HCT116 (cell line): Measurements from ENCODE around the gene TRPV4. TPM values are rescaled to one million over a fixed set of nuclear protein-coding genes. Genes with fewer than 3 reads are reported as not detected.

ENCODE experiments used
- ATAC-seq: fragments of 200-7000 bp; cut with Tn5 transposase; 2 replicates; pipeline ENCODE4 v1.9.1; 2020; ENCODE audit warnings: mild to moderate bottlenecking, moderate library complexity
- BruUV-seq: library from RNA; stranded (reverse); fragments of 400-500 nt; replicated peaks from 2 replicates; lab custom pipeline; 2021; lab: Mats Ljungman, UMichigan
- CTCF ChIA-PET: fragments of 300-600 bp; sonication (Branson Sonifier 250); formaldehyde crosslinking; loops from one replicate; lab custom pipeline; 2021; ENCODE audit warnings: antibody characterized with exemption; lab: Charles Lee
- POLR2A ChIA-PET: fragments of 300-600, 350-600 bp; sonication (Branson Sonifier 250); formaldehyde crosslinking; loops from one replicate; lab custom pipeline; 2021; ENCODE audit warnings: antibody characterized with exemption; lab: Charles Lee
- RAD21 ChIA-PET, 2 experiments: fragments of 300-600 bp; sonication (Branson Sonifier 250); formaldehyde crosslinking; loops; one replicate each; lab custom pipeline; 2023; ENCODE audit warnings: low total read pairs in 2 of 2; ENCODE audit not compliant: uncharacterized antibody in 2 of 2, unreplicated experiment in 2 of 2, low non-redundant PET in 1 of 2; lab: Charles Lee
- DNase-seq: peaks from one replicate; pipeline ENCODE4 v3.0.0-alpha.2; 2010; ENCODE audit warnings: low read depth, low spot score
- H2AFZ ChIP-seq: fragments of 200-600 bp; shearing (Covaris generic), sonication (generic); 2 replicates; pipeline ENCODE4 v1.6.1; 2017; ENCODE audit warnings: low read depth, mixed run types, mixed read lengths, antibody characterized with exemption, low read length; ENCODE audit not compliant: poor library complexity, severe bottlenecking
- H3K27ac ChIP-seq: 2 replicates; pipeline ENCODE4 v1.5.1; 2012; ENCODE audit warnings: low read depth, low read length
- H3K27me3 ChIP-seq: fragments of 200-600 bp; sonication (generic); 2 replicates; pipeline ENCODE4 v1.6.1; 2016; ENCODE audit warnings: mixed run types, low read length, mixed read lengths; ENCODE audit not compliant: insufficient read depth
- H3K36me3 ChIP-seq, 2 experiments: fragments of 200-500 bp in 1 of 2; fragments of 200-600 bp in 1 of 2; sonication (Bioruptor generic) in 1 of 2; sonication (generic) in 1 of 2; 2 replicates each; pipeline versions ENCODE4 v1.5.1 to v1.6.1; 2014 to 2016; ENCODE audit warnings: low read length in 2 of 2, inconsistent platforms in 1 of 2, mixed read lengths in 1 of 2, mixed run types in 1 of 2; ENCODE audit not compliant: insufficient read depth in 2 of 2, control insufficient read depth in 1 of 2
- H3K4me1 ChIP-seq, 2 experiments: fragments of 200-600 bp in 1 of 2; sonication (generic) in 1 of 2; 2 replicates each; pipeline versions ENCODE4 v1.5.1 to v1.6.1; 2012 to 2017; ENCODE audit warnings: low read length in 2 of 2, inconsistent platforms in 1 of 2, mild to moderate bottlenecking in 1 of 2, mixed read lengths in 1 of 2, mixed run types in 1 of 2, moderate library complexity in 1 of 2; ENCODE audit not compliant: insufficient read depth in 2 of 2, control insufficient read depth in 1 of 2
- H3K4me2 ChIP-seq: fragments of 200-600 bp; sonication (generic); 2 replicates; pipeline ENCODE4 v1.6.1; 2017; ENCODE audit warnings: mixed run types, low read length, mixed read lengths
- H3K4me3 ChIP-seq, 2 experiments: fragments of 200-600 bp in 1 of 2; sonication (generic) in 1 of 2; replicated peaks in 1 of 2; 2 replicates each; pipeline ENCODE4 v1.5.1; 2011 to 2016; ENCODE audit warnings: low read length in 2 of 2, control low read depth in 1 of 2, low read depth in 1 of 2, mild to moderate bottlenecking in 1 of 2, mixed read lengths in 1 of 2, mixed run types in 1 of 2
- H3K79me2 ChIP-seq: fragments of 200-600 bp; sonication (generic); 2 replicates; pipeline ENCODE4 v1.6.1; 2017; ENCODE audit warnings: mild to moderate bottlenecking, mixed run types, low read length, moderate library complexity, mixed read lengths; ENCODE audit not compliant: insufficient read depth
- H3K9ac ChIP-seq: fragments of 200-600 bp; sonication (generic); 2 replicates; pipeline ENCODE4 v1.6.1; 2016; ENCODE audit warnings: low read length, mixed read lengths
- H3K9me2 ChIP-seq: fragments of 200-600 bp; sonication (generic), shearing (Covaris generic); 2 replicates; pipeline ENCODE4 v1.6.1; 2017; ENCODE audit warnings: mixed run types, mild to moderate bottlenecking, moderate library complexity; ENCODE audit not compliant: insufficient read depth
- H3K9me3 ChIP-seq, 2 experiments: fragments of 200-500 bp in 1 of 2; fragments of 200-600 bp in 1 of 2; sonication (Bioruptor generic) in 1 of 2; sonication (generic) in 1 of 2; 2 replicates each; pipeline ENCODE4 v1.6.1; 2014 to 2017; ENCODE audit warnings: low read length in 2 of 2, mixed read lengths in 2 of 2, inconsistent platforms in 1 of 2, low read depth in 1 of 2, mild to moderate bottlenecking in 1 of 2, mixed run types in 1 of 2, moderate library complexity in 1 of 2; ENCODE audit not compliant: control insufficient read depth in 1 of 2, insufficient read depth in 1 of 2
- H4K20me1 ChIP-seq: fragments of 200-600 bp; sonication (generic), shearing (Covaris generic); 2 replicates; pipeline ENCODE4 v1.6.1; 2017; ENCODE audit warnings: mixed run types, mild to moderate bottlenecking, moderate library complexity; ENCODE audit not compliant: insufficient read depth
- CEBPB ChIP-seq: IDR thresholded peaks from 2 replicates; pipeline ENCODE4 v1.6.1; 2012; ENCODE audit warnings: low read depth
- EGR1 ChIP-seq: IDR thresholded peaks from 2 replicates; pipeline ENCODE4 v1.6.1; 2012; ENCODE audit warnings: low read depth
- EZH2 ChIP-seq: fragments of 200-600 bp; sonication (generic); IDR thresholded peaks from 2 replicates; pipeline ENCODE4 v1.6.1; 2017; ENCODE audit warnings: antibody characterized with exemption, mixed run types
- FOSL1 ChIP-seq: IDR thresholded peaks from 2 replicates; pipeline ENCODE4 v1.6.1; 2012; ENCODE audit warnings: low read depth
- POLR2A ChIP-seq: IDR thresholded peaks from 2 replicates; pipeline ENCODE4 v1.7.0; 2011; ENCODE audit warnings: borderline replicate concordance; ENCODE audit not compliant: insufficient read depth, insufficient read length; ENCODE audit errors: extremely low read depth
- RAD21 ChIP-seq: IDR thresholded peaks from 2 replicates; pipeline ENCODE4 v1.6.1; 2012; ENCODE audit warnings: low read depth, mild to moderate bottlenecking
- SIN3A ChIP-seq: IDR thresholded peaks from 2 replicates; pipeline ENCODE4 v1.6.1; 2012; ENCODE audit warnings: low read depth
- YY1 ChIP-seq: IDR thresholded peaks from 2 replicates; pipeline ENCODE4 v1.6.1; 2011; ENCODE audit warnings: low read length, low read depth, moderate library complexity, mild to moderate bottlenecking; ENCODE audit not compliant: insufficient replicate concordance; ENCODE audit errors: extremely low read depth
- ZFX ChIP-seq: fragments of 450-650 bp; IDR thresholded peaks from 2 replicates; pipeline ENCODE4 v1.6.1; 2017
- ZNF274 ChIP-seq: fragments of 200-500 bp; sonication (Bioruptor generic); IDR thresholded peaks from 2 replicates; pipeline ENCODE4 v1.6.1; 2014; ENCODE audit warnings: mild to moderate bottlenecking, low read depth, low read length, inconsistent platforms
- intact Hi-C: fragments of 100-400 bp; cut with micrococcal nuclease; formaldehyde crosslinking; loops from 2 replicates; pipeline ENCODE4 v1.10.0; 2022
- total RNA-seq: library from RNA; stranded (reverse); gene quantifications from one replicate; pipeline ENCODE4 v1.2.1, GENCODE V29; 2021; ENCODE audit not compliant: unreplicated experiment
- TF ChIP-seq, protein P1 (sequence below), 3 experiments: fragments of 200-600 bp in 1 of 3; sonication (generic) in 1 of 3; IDR thresholded peaks in 2 of 3; conservative IDR thresholded peaks in 1 of 3; 2 replicates each; pipeline ENCODE4 v1.5.1; 2012 to 2017; ENCODE audit warnings: low read depth in 2 of 3, low read length in 2 of 3, antibody characterized with exemption in 1 of 3, borderline replicate concordance in 1 of 3, control low read depth in 1 of 3, mild to moderate bottlenecking in 1 of 3, mixed read lengths in 1 of 3, mixed run types in 1 of 3, moderate library complexity in 1 of 3; ENCODE audit not compliant: insufficient read depth in 1 of 3
- TF ChIP-seq, protein P2 (sequence below): IDR thresholded peaks from 2 replicates; pipeline ENCODE4 v1.6.1; 2012

Gene TRPV4
- total RNA-seq, 1 experiment from 2014 or later = 0.54 TPM

GRCh38 chr12:109798691-109799090 is 34.5 kb downstream of the TRPV4 start (continued):
- TF ChIP-seq YY1 (no peak), EGR1 (no peak), ZFX (no peak), EZH2 (no peak)
- TF ChIP-seq, protein P1, sequence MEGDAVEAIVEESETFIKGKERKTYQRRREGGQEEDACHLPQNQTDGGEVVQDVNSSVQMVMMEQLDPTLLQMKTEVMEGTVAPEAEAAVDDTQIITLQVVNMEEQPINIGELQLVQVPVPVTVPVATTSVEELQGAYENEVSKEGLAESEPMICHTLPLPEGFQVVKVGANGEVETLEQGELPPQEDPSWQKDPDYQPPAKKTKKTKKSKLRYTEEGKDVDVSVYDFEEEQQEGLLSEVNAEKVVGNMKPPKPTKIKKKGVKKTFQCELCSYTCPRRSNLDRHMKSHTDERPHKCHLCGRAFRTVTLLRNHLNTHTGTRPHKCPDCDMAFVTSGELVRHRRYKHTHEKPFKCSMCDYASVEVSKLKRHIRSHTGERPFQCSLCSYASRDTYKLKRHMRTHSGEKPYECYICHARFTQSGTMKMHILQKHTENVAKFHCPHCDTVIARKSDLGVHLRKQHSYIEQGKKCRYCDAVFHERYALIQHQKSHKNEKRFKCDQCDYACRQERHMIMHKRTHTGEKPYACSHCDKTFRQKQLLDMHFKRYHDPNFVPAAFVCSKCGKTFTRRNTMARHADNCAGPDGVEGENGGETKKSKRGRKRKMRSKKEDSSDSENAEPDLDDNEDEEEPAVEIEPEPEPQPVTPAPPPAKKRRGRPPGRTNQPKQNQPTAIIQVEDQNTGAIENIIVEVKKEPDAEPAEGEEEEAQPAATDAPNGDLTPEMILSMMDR (IDR thresholded peaks at IDR 0.05 in 2 of 3, conservative IDR thresholded peaks at IDR 0.05 in 1 of 3; ENCODE audit: borderline replicate concordance in 1 of 3, insufficient read depth in 1 of 3, low read depth in 2 of 3, low read length in 2 of 3) = no peak

DNA sequence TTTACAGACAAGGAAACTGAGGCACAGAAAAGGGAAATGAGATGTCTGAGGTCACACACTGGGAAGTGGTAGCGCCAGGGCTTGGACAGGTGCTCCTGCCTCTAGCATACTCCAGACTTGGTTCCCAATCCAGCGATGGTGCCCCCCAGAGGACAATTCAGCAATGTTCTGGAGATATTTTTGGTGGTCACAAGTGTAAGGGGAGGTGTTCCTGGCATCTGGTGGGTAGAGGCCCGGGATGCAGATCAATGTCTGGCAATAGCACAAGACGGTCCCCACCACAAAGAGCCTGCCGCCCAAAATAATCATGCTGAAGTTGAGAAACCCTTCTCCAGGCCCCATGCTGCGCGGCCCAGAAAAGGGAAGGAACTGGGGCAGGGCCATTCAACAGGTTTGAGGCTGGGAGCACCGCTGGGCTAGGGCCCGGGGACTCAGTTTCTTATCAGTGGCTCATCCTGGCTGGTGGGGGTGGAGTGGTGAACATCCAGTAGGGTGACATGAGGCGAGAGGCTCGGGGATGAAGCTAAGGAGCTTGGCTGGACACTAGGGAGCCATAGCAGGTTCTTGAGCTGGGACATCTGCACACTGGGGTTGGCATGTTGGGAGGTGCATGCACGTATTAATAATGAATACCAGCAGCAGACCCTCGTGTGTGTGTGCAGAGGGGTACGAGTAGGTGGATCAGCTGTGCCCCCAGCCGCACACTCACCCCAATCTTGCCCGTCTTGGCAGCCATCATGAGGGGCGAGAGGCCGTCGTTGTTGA is 35.1 kb downstream of the TRPV4 start:
- BruUV-seq = no TSS peak
- ATAC-seq (peak; percentile 92), DNase-seq (no peak)
- Histone ChIP-seq H2AFZ (no peak overlapping the region), H3K27ac (no peak overlapping the region), H3K9me3 (no peaks in the 10 kb centered on the region), H3K4me1 (peaks cover 0 to 10% of the 10 kb centered on the region in 2 experiments; a peak in 2 of 4 replicates), H3K27me3 (no peaks in the 10 kb centered on the region), H3K4me3 (no peak overlapping the region), H3K36me3 (no peaks in the 10 kb centered on the region), H3K4me2 (no peak overlapping the region), H3K79me2 (no peaks in the 10 kb centered on the region), H3K9me2 (no peaks in the 10 kb centered on the region), H3K9ac (no peak overlapping the region), H4K20me1 (no peaks in the 10 kb centered on the region)
- intact Hi-C loops = no loop called here
- CTCF ChIA-PET = interaction anchor here (0.8 kb wide), 1 partner anchor 47 kb away, joined by 3 read pairs; no protein-coding TSS in a partner anchor
- RAD21 ChIA-PET = no interaction called here
- POLR2A ChIA-PET = no interaction called here
- TF ChIP-seq, protein P2, sequence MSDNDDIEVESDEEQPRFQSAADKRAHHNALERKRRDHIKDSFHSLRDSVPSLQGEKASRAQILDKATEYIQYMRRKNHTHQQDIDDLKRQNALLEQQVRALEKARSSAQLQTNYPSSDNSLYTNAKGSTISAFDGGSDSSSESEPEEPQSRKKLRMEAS = no peak
- no peak for TF ChIP-seq POLR2A
- TF ChIP-seq, protein P1 (IDR thresholded peaks at IDR 0.05 in 2 of 3, conservative IDR thresholded peaks at IDR 0.05 in 1 of 3; ENCODE audit: borderline replicate concordance in 1 of 3, insufficient read depth in 1 of 3, low read depth in 2 of 3, low read length in 2 of 3) = peak; percentile 31 to 60 (median 59); a peak in 4 of 6 replicates
- TF ChIP-seq FOSL1 = no peak
- no peak for TF ChIP-seq ZNF274
- TF ChIP-seq RAD21 = peak; percentile 39; the same call in 1 of the 2 replicates
- no peak for TF ChIP-seq SIN3A
- TF ChIP-seq CEBPB = no peak
